ENCODE results near the gene BTLA.
A peak's percentile ranks its signal among the peaks of the same experiment; 100 is the strongest.

BTLA gene

DNA sequence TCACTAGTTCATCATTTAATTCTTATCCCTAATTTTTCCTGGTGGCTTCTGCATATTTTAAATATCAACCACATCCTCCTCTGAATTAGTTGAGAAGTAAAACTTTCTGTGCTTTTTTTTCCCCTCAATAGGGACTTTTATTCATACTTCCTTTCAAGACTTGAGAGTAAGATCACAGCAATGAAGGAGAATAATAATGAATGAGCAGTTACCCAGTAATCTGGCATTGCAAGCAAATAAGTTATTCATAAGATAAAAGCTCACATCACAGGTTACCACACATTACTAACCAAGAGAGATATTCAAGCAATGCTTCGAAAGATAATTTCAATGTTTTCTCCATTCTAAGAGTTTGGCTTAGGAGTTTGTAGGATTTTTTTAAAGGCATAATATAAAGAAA lies 50.3 kb downstream of the BTLA start:
- no peak for TF ChIP-seq CTCF (IDR thresholded peaks at IDR 0.05; ENCODE audit: low read depth, low read length)
- H3K4me3 ChIP-seq (ENCODE audit: low read depth, low read length), result no peak overlapping the region
- DNase-seq, result no peak
- H3K27ac ChIP-seq, result no peak overlapping the region
- H3K36me3 ChIP-seq, result no peaks in the 10 kb centered on the region
- H3K27me3 ChIP-seq (ENCODE audit: insufficient read depth, low read depth, severe bottlenecking), result peaks cover 4% of the 10 kb centered on the region
- no peaks in the 10 kb centered on the region for H3K9me3 ChIP-seq (ENCODE audit: severe bottlenecking)

DNA sequence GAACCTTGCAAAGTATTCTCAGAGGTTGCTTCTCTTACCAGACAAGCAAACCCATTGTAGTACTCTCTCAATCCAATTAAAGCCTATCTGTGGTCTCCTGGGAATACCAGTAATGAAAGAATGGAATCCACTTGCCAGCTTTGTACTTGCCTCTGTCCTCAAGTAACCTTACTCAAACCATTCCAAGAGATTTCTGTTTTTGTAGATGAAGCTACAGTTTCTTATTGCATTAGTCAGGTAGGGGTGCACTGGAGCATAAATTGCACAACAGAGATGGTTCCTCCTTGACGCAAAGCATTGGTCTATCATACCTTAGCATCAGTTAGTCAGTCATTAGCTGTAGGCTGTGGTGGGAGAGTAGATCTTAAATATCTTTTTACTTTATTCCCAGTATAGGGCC lies 52.9 kb downstream of the BTLA start:
- H3K9me3 ChIP-seq (ENCODE audit: severe bottlenecking), result no peaks in the 10 kb centered on the region
- no peaks in the 10 kb centered on the region for H3K36me3 ChIP-seq
- DNase-seq, result no peak
- peaks cover 4% of the 10 kb centered on the region for H3K27me3 ChIP-seq (ENCODE audit: insufficient read depth, low read depth, severe bottlenecking)
- no peak overlapping the region for H3K27ac ChIP-seq
- H3K4me3 ChIP-seq (ENCODE audit: low read depth, low read length), result no peak overlapping the region
- TF ChIP-seq CTCF (IDR thresholded peaks at IDR 0.05; ENCODE audit: low read depth, low read length), result no peak

DNA sequence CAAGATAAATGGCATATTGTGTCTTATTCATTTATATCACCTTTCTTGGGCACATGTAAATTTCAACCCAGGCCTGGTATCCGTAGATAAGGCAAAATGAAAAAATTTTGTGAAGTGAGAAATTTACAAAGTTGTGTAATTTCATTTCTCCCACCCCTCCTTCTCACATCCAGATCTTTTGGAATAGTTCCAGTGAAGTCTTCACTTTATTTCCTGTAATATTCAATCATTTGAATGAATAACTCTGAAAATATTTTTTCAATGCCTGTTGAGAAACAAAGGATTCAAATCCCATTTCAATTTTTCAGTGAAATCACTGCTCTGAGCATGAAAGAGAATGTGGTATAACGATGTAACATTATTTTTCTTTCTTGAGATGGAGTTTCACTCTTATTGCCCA lies 53.4 kb downstream of the BTLA start:
- Histone ChIP-seq H3K27ac (no peak overlapping the region), H3K36me3 (no peaks in the 10 kb centered on the region), H3K4me3 (ENCODE audit: low read depth, low read length) (no peak overlapping the region), H3K9me3 (ENCODE audit: severe bottlenecking) (no peaks in the 10 kb centered on the region), H3K27me3 (ENCODE audit: insufficient read depth, low read depth, severe bottlenecking) (peaks cover 4% of the 10 kb centered on the region)
- no peak for TF ChIP-seq CTCF (IDR thresholded peaks at IDR 0.05; ENCODE audit: low read depth, low read length)
- DNase-seq, result no peak

DNA sequence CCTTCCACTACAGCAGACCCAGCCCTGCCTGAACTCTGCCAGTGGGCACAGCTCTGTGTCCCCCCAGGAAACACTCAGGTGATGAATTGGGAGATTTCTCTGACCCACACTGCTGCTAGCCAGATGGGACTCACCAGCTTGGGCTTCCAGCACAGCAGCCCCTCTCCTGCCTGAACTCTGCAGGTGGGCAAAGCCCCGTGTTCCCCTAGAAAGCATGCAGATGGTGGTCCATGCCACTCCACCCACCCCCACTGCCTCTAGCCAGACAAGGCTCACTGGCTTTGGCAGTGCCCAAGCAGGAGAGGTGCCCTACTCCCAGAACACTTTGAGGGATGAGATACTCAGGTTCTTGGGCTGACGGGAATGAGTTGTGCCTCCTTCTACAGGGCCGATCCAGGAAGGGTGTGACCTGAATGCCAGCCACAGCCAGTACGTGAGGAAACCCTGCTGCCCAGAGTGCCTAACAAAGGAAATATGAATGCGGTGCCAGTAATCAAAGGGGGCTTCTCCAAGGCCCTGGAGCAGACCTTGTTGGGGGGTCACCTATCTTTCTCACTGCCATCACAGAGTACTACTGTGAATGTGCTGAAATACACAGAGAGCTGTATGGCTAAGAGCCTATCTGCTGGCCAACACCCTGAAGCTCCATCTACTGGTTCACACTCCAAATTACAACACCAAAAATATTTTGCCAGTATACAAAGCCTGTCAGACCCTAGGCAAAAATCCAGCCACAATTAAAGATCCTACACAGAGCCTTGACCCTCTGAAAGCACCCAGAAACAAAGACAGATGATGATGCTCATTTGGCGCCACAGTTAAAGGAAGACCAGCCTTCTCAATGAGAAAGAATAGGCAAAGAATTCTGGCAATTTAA lies 61.9 kb downstream of the BTLA start:
- DNase-seq, result no peak
- no peak overlapping the region for H3K27ac ChIP-seq
- no peaks in the 10 kb centered on the region for H3K27me3 ChIP-seq (ENCODE audit: insufficient read depth, low read depth, severe bottlenecking)
- H3K36me3 ChIP-seq, result no peaks in the 10 kb centered on the region
- peaks cover 4% of the 10 kb centered on the region for H3K9me3 ChIP-seq (ENCODE audit: severe bottlenecking)
- no peak overlapping the region for H3K4me3 ChIP-seq (ENCODE audit: low read depth, low read length)
- peak; percentile 51 for TF ChIP-seq CTCF (IDR thresholded peaks at IDR 0.05; ENCODE audit: low read depth, low read length)

DNA sequence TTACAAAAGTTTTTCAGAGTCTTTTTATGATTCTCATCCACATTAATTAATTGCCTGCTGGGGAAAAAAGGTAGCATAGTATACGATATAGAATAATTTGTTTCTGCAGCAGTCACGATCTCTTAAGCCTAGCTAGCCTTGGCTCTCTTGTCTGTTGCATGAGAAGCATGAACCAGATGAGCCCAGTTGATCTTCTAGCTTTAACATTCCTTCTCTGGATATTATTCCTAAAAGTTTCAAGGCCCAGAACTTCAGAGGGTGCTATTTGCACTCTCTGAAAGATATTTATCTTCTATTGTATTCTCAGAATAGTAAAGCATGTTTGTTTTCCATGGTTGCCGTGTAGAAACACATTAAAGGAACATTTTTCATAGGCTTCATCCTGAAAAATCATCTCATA lies 69.3 kb downstream of the BTLA start:
- no peak overlapping the region for H3K4me3 ChIP-seq (ENCODE audit: low read depth, low read length)
- TF ChIP-seq CTCF (IDR thresholded peaks at IDR 0.05; ENCODE audit: low read depth, low read length), result no peak
- no peak overlapping the region for H3K27ac ChIP-seq
- no peaks in the 10 kb centered on the region for H3K9me3 ChIP-seq (ENCODE audit: severe bottlenecking)
- H3K36me3 ChIP-seq, result no peaks in the 10 kb centered on the region
- no peak for DNase-seq
- H3K27me3 ChIP-seq (ENCODE audit: insufficient read depth, low read depth, severe bottlenecking), result no peaks in the 10 kb centered on the region

- DNase-seq, result no peak
- H3K9me3 ChIP-seq (ENCODE audit: severe bottlenecking), result no peaks in the 10 kb centered on the region
- H3K27ac ChIP-seq, result no peak overlapping the region
- H3K4me3 ChIP-seq (ENCODE audit: low read depth, low read length), result no peak overlapping the region
- H3K27me3 ChIP-seq (ENCODE audit: insufficient read depth, low read depth, severe bottlenecking), result no peaks in the 10 kb centered on the region
- no peaks in the 10 kb centered on the region for H3K36me3 ChIP-seq
- no peak for TF ChIP-seq CTCF (IDR thresholded peaks at IDR 0.05; ENCODE audit: low read depth, low read length)
Observed at GRCh38 chr3:112427123-112427522, 72.1 kb downstream of the BTLA start.
